GM21381 (cell line): Measurements from ENCODE around the gene SORCS1.

Experiments used
- ATAC-seq: cut with Tn5 transposase; IDR thresholded peaks from one replicate; pipeline ENCODE4 v1.9.1; 2021; ENCODE audit warnings: mild to moderate bottlenecking, moderate library complexity; ENCODE audit not compliant: unreplicated experiment

The SORCS1 gene

DNA sequence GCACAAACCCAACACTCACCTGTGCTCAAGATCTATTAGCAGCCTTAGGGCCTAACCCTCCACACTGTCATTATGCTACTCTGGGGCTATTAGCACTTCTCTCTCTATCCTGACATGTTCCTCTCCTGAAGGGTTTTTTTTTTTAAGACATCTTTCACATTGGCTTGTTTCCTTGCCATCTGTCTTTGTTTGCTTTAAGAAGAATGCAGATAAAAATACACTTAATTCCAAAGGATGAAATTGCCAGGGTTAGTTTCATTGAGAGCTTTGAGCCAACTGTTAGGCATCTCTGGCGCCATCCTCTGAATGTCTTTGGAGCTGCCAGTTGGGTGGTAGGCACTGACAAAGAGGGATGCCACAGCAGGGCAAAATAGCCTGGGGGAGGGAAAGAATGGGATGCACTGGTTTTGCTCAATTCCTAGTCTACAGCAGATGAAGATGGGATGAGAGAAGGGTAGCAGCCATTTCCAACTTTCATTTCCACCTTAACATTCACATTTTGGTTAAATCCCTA lies 399.2 kb downstream of the SORCS1 start:
- no peak for ATAC-seq

DNA sequence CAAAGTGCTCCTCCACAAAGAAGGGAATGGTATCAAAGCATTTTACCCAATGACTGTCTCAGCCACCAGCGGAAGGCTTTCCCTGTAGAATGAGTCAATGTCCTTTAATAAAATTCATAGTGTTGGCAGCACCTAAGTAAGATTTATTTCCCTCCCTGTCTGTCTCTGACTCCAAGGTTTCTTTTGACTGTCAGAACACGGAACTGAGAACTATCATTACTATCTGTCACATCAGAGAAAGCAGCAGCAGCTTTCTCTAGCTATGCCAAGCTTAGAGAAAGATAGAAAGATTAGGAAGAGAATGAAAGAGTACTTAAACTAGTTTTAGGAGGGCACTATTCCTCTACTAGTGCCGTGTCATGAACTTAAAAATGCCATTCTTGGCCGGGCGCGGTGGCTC lies 400.1 kb downstream of the SORCS1 start:
- ATAC-seq = no peak

DNA sequence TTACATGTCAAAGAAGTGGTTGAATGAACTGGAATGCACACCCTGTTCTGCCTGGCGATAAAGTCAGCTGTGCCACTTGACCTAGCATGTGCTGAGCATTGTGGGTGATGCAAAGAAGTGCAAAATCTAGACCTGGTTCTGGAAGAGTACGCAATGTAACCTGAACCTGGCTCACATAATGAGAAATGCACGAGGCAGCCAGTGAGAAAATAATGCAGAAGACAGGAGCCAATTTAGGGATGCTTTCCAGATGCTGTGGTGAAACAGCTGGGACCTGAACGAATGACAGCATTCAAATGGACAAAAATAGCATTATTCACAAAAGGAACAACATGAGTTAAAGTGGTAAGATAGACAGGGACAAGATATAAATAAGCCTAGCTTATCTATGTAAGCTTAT lies 402.6 kb downstream of the SORCS1 start:
- no peak for ATAC-seq

DNA sequence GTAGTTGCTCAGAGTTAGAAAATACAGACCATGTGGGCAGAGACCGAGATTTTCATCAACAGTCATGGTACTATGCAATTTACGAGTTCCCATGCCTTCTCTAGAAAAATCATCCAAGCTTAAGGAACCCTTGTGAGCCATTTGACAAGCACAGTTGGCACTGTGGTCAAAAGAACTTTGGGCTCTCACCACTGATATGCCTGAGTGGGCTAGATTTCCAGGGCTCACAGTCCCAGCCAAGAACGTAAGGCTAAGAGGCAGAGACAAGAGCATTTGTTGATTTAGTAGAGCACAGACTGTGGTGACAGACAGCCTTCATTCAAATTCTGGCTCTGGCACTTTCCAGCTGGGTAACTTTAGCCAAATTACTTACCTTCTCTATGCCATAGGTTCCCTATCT lies 407.0 kb downstream of the SORCS1 start:
- ATAC-seq = no peak

DNA sequence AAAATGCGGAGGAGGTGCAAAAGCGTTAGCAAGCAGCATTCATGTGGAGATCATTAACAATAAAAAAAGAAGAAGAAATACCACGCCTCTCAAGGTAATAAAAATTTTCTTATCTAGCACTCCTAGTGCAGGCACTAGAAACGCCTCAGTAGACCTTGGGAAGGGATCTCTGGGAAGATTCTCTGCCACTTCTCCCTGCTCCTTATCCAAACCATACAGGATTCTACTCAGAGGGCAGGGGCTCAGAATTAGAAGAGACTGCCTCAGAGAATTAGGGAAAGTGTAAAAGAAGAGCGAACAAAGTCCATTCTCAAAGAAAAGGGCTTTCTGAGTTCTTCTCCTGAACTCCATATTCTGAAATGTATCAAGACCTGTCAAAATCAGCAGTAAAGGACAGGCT lies 413.4 kb downstream of the SORCS1 start:
- no peak for ATAC-seq

DNA sequence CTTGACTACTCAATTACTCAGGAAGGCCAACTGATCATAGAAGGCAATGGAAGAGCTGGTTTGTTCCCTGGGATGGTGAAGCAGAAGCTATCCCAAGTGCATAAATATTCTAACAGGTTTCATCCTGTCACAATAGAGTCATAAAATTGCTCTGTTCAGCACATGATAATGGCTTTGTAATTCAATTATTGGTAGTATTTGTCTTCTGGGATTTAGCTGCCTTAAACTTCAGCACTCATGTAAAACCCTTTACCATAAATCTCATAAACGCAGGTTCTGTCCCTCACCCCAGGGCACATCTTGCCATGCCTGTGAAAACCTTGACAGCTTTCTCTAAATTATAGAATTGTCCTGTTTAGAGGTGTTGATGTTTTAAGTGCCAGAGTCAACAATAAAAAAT lies 417.6 kb downstream of the SORCS1 start:
- no peak for ATAC-seq

DNA sequence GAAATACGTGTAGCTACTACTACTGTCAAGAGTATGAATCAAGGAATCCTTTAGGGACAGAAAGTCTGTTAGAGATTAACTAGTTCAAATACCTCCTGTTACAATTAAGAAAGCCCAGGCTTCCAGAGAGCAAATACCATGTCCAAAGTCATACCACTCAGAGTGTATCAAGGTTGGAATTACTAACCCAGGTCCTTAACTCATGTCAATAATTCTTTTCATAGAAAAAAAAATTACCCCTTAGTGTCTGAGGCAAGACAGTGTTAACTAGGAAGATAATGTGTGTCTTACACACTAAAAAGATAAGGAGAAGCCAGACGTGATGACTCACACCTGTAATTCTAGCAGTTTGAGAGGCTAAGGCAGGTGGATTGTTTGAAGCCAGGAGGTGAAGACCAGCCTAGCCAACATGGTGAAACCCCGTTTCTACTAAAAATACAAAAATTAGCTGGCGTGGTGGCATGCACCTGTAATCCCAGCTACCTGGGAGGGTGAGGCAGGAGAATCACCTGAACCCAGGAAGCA lies 423.4 kb downstream of the SORCS1 start:
- ATAC-seq = no peak

DNA sequence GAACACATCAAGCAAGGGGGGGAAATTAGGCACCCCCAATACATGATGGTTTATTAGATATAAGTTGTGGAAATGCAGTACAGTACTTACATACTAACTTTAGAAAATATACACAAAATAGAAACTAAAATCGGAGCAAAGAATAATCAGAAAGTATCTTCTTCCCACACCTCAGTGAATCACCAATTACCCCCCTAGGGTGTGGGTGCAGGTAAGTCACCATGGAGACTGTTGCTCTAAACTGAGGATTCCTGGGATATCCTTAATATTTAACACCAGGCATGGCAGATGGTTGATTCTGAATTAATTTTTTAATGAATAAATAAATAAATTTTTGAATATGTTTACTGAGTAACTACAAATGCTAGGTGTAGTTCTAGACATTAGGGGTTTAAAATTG lies 424.4 kb downstream of the SORCS1 start:
- no peak for ATAC-seq

DNA sequence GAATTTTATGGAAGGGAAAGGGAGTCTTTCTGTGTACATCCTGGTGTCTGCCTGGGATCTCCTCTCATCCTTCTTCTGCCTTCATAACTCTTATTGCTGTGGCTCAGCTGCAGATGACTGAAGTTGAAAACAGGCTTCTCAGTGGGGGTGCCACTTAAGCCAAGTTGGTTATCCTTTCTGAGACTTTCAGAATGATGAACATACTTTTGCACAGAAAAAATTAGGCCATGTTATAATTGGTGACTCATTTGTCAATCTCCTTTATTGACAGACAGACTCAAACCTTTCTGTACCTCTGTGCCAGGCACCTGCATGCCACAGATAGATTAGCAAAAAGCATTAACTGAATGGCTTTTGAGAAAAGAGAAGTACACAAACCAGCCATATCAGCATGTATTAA lies 430.3 kb downstream of the SORCS1 start:
- no peak for ATAC-seq

DNA sequence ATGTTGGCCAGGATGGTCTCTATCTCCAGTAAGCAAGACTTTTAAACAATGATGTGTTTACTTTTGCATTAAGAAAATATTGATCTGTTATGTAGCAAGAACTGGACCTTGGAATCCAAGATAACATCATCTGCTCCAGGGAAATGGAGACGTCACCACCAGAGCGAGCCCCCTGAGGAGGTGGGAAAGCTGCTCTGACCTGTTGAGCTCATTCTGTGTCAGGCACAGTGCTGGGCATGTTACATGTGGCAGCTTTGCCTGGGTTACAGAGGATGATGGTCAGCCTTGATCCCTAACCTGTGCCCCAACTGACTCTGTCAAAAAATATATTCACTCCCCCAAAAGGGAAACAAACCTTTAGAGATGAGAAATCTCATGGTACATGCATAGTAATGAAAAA lies 436.3 kb downstream of the SORCS1 start:
- no peak for ATAC-seq

DNA sequence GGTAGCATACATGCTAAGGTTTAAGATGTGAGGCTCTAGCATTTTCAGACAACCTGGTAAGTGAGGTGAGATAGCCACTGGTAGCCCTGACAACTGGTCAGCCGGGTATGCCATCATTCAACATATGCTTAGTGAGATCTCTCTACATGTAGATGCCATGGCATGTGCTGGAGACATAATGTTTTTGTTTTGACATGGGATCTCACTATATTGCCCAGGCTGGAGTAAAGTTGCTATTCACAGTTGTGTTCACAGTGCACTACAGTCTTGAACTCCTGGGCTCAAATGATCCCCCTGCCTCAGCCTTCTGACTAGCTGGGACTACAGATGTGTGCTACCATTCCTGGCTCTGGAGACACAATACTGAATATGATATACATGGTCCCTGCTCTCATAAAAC lies 437.3 kb downstream of the SORCS1 start:
- ATAC-seq = no peak

DNA sequence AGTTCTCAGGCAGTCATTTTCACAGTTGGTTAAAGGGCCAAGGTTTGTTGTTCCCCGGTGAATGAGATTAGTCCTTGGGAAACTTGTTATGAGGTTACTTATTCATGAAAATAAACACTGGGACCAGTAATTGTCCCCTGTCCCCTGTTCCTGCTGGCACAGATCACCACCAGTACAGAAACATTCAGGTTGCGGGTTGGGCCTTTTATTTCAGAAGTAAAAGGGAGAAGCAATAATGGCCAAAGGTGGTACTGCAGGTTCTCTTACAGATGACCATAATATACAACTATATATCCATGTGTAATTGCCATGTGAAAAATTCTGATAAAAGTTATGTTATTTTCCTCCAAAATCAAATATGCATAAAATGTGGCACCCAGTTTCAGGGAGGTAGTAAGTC lies 442.0 kb downstream of the SORCS1 start:
- no peak for ATAC-seq

DNA sequence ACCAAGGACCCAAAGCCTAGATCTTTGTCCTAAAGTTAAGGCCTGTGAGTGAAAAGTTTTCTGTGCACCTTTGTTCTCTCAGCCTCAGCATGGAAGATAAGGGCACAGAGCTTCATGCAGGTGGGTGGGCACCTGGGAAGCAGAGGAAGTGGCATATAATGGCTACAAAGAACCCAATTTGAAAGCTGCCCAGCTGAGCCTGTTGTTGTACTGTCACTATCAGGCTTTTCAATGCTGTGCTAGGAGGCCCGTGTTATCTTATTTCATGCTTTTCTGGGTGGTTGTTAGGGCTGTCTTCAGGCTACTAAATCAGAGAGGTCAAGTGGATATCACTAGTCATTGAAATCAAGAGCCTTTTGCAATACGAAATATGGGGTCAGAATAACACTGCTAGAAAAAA lies 443.8 kb downstream of the SORCS1 start:
- ATAC-seq = no peak

DNA sequence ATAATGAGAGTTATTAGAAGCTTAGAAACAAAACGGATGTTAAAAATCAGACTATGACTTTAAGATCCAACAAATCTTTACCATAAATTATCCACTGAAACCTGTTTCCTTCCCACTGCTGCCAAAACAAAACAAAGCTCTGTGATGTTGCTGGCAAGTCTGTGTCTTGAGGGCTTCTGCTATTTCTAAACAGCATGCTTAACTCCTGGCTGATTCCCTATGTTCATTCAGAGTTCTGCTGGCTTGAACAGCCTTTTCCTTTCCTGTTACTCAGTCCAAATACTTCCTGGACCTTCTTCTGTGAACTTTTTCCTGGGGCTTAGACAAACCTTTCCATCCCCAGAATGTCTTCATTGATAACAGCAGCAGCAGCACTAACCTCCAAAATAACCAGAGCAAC lies 448.1 kb downstream of the SORCS1 start:
- no peak for ATAC-seq

DNA sequence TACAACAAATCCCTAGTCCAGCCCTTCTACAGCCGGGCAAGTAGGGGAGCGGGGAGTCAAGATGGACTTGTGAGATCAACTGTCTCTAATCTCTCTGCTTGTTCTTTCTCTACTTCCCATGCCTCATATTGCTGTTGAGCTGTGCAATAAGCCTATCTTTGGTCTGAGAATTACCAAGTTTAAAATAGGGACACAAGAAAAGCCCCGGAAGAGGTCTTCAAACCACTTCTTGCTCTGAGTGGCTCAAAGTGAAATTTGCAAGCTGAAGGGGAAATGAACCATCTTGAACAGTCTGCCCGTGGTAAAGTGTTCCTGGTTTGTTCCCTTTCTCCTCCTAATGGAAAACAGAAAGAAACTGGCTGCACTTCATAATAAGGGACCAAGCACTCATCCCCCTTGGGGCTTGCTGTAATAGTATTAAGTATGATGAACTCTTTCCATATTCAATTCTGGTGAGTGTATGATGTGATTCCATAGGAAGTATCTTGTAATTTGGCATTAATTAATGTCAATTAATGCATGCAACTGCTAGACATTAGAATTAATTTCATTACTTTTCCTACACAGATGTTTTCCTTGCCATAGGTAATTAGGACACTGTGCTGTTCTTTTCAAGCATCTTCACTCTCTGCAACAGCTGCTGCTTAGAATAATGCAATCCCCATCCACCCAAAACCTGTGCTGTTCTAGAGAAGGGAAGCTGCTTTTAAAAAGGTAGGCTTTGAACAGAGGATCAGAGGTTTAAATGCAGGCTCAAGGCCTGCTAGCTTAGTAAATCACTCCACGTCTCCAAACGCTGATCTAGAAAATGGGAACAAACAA lies 449.6 kb downstream of the SORCS1 start:
- ATAC-seq = no peak

DNA sequence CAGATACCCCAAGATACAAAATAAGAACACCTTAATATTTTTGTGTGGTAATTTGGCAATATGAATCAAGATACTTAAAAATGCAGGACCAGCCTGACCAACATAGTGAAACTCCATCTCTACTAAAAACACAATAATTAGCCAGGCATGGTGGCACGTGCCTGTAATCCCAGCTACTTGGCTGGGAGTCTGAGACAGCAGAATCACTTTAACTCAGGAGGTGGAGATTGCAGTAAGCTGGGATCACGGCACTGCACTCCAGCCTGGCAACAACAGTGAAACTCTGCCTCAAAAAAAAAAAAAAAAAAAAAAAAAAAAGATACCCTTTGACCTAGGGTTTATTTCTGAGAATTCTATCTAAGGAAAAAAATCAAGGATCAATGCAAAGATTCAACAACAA lies 450.7 kb downstream of the SORCS1 start:
- ATAC-seq = no peak

DNA sequence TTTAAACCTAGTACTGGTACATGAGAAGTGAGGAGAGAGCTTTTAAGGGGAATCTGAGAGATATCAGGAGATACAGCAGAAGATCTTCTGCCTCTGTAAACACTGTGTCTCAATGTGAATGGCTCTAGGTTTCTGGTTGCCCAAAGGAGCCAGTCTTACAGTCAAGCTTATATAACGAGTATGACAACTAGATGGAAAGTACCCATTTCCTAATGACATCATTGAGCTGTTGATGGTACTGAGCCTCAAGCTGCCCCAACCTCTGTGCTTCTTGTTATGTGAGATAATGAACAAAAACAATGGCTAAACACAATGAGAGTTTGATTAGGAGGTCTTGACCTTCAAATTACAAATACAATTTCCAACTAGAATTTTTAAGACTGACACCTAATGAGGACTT lies 451.5 kb downstream of the SORCS1 start:
- ATAC-seq = no peak

DNA sequence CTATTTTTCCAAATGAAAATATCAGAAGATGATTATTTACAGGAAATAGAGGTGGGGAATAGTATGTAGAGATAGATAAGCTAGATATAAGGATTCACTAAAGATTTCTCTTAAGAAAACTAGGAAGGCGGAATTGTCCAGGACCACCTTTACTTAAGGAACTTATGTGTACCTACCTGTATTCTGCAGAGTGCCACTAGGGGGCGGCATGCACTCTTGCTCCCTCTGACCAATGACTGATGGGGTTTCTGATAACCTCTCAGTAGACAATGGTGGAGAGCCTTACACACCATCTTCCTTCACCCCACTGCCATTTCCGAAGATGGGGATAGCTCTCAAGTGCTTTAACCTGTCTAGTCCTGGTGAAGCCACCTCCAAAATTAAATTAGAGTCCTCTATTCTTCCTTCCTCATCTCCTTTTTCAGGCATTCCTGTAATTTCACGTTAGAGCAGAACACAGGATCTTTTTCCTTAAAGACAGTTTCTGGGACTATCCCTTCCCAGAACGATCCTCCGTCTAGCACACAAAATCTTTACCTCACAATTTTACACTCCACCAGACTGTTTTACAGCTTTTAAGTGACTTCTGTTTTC lies 453.1 kb downstream of the SORCS1 start:
- ATAC-seq = peak; percentile 76

DNA sequence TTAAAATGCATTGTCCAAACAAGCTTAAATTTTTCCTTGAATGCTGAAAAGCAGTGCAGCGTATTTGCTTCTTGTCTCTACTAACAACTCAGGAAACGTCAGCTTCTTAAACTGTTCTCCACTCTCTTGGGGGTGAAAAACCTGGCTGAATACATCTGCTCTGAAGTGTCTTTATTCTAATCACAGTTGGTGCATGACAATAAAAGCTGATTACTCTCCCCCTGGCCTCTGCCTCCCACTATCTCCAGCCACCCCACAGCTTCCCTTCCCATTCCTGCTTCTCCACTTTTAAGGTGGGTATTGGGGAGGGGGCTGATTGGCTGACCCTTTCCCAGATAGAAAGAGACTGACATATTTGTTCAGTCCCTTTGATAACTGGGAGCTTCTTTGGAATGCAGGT lies 456.0 kb downstream of the SORCS1 start:
- no peak for ATAC-seq

DNA sequence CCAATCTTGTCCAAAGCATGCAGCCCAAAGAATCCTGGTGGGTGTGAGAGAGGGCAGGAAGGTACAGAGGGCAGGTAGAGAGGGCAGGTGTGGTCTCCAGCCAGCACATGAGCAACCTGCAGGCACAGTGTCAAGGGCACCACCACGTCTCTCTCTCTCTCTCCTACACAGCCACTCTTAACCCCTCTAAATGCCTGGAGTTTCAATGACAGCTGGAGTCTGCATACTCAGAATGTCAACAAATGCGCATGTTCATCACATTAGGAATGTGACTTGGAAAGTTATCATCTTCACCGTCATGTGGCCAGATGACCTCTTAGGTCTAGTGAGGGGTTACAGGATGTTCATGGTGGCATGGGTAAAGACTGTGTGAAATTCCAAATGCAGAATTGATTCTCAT lies 456.8 kb downstream of the SORCS1 start:
- ATAC-seq = no peak

DNA sequence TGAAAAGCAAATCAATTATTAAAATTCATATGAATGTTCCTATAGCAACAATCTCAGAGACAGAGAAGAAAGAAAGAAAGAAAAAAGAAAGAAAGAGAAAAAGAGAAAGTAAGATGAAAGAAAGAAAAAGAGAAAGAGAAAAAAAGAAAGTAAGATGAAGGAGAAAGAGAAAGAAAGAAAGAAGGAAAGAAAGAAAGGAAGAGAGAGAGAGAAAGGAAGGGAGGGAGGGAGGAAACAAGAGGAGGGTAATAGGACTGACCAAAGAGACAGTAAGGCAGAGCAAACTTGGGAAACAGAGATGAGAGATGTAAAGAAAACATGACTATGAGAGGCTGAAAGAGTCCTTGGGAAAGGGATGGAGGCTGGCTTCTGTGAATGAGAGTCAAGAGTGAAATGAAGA lies 458.4 kb downstream of the SORCS1 start:
- no peak for ATAC-seq

DNA sequence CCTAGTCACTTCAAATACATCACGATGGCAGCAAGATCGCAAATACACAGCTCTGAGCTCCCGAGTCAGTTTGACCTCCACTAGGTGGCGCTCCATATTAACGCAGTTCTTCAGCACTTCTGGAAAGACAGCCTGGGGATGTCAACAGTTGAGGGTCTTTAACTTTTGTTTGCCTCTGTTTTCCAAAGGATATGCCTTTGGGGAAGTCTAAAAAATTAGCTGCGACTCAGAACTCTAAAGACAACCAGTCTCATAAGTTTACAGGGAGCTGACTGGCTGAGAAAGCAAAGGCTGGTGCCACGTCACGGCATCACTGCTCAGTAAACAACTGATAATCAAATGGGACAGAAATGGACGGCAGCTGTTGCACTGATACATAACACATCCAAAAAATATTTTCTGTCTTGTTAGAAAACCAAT lies 458.8 kb downstream of the SORCS1 start:
- ATAC-seq = peak; percentile 56
